ENCODE data around the gene NAT8. TPM values are rescaled to one million over a fixed set of nuclear protein-coding genes. Genes with fewer than 3 reads are reported as not detected.
"Not testable (repeated sequence)": the region's sequence is repeated elsewhere in the genome, so short reads cannot be mapped to it uniquely, and the experiment has no call there.

NAT8 gene
- total RNA-seq, 1 experiment from 2014 or later, result not detected

GRCh38 chr2:73678008-73678407 is 35.8 kb upstream of the NAT8 start:
- H3K4me3 ChIP-seq (ENCODE audit: low read depth, low read length); H3K27me3 Mint-ChIP-seq (ENCODE audit: insufficient read depth, unreplicated experiment); H3K4me3 Mint-ChIP-seq (ENCODE audit: unreplicated experiment); H3K36me3 ChIP-seq (ENCODE audit: control insufficient read depth, insufficient read depth, low read length); H3K36me3 Mint-ChIP-seq (ENCODE audit: insufficient read depth, unreplicated experiment); H3K9me3 ChIP-seq; BruUV-seq (replicated peaks); POLR2A ChIA-PET; H3K9me3 Mint-ChIP-seq (ENCODE audit: unreplicated experiment); H3K27ac Mint-ChIP-seq (ENCODE audit: unreplicated experiment); H3K4me1 ChIP-seq; CTCF ChIA-PET; H3K4me1 Mint-ChIP-seq (ENCODE audit: low read depth, unreplicated experiment); intact Hi-C loops (cut with micrococcal nuclease; ENCODE audit: unreplicated experiment); H3K27me3 ChIP-seq (replicated peaks; ENCODE audit: control insufficient read depth, insufficient read depth, low read length); DNase-seq: not testable (repeated sequence)

- H3K4me3 Mint-ChIP-seq (ENCODE audit: unreplicated experiment); H3K27ac Mint-ChIP-seq (ENCODE audit: unreplicated experiment); H3K36me3 Mint-ChIP-seq (ENCODE audit: insufficient read depth, unreplicated experiment); H3K36me3 ChIP-seq (ENCODE audit: control insufficient read depth, insufficient read depth, low read length); intact Hi-C loops (cut with micrococcal nuclease; ENCODE audit: unreplicated experiment); CTCF ChIA-PET; H3K9me3 ChIP-seq; H3K4me3 ChIP-seq (ENCODE audit: low read depth, low read length); POLR2A ChIA-PET; H3K4me1 Mint-ChIP-seq (ENCODE audit: low read depth, unreplicated experiment); H3K9me3 Mint-ChIP-seq (ENCODE audit: unreplicated experiment); DNase-seq; H3K27me3 ChIP-seq (replicated peaks; ENCODE audit: control insufficient read depth, insufficient read depth, low read length); BruUV-seq (replicated peaks); H3K4me1 ChIP-seq: not testable (repeated sequence)
- peaks cover 12% of the 10 kb centered on the region for H3K27me3 Mint-ChIP-seq (ENCODE audit: insufficient read depth, unreplicated experiment)
Measured at GRCh38 chr2:73676211-73676610, 34.0 kb upstream of the NAT8 start.

GRCh38 chr2:73674696-73675157 is 32.5 kb upstream of the NAT8 start:
- H3K4me1 ChIP-seq; BruUV-seq (replicated peaks); CTCF ChIA-PET; DNase-seq; H3K36me3 Mint-ChIP-seq (ENCODE audit: insufficient read depth, unreplicated experiment); H3K4me1 Mint-ChIP-seq (ENCODE audit: low read depth, unreplicated experiment); intact Hi-C loops (cut with micrococcal nuclease; ENCODE audit: unreplicated experiment); H3K9me3 ChIP-seq; H3K4me3 Mint-ChIP-seq (ENCODE audit: unreplicated experiment); H3K27ac Mint-ChIP-seq (ENCODE audit: unreplicated experiment); H3K27me3 ChIP-seq (replicated peaks; ENCODE audit: control insufficient read depth, insufficient read depth, low read length); H3K36me3 ChIP-seq (ENCODE audit: control insufficient read depth, insufficient read depth, low read length); POLR2A ChIA-PET; H3K9me3 Mint-ChIP-seq (ENCODE audit: unreplicated experiment); H3K4me3 ChIP-seq (ENCODE audit: low read depth, low read length): not testable (repeated sequence)
- H3K27me3 Mint-ChIP-seq (ENCODE audit: insufficient read depth, unreplicated experiment), result peaks cover 16% of the 10 kb centered on the region

- H3K4me3 ChIP-seq (ENCODE audit: low read depth, low read length); H3K4me1 Mint-ChIP-seq (ENCODE audit: low read depth, unreplicated experiment); intact Hi-C loops (cut with micrococcal nuclease; ENCODE audit: unreplicated experiment); DNase-seq; BruUV-seq (replicated peaks); POLR2A ChIA-PET; H3K9me3 Mint-ChIP-seq (ENCODE audit: unreplicated experiment); H3K4me1 ChIP-seq; H3K27me3 ChIP-seq (replicated peaks; ENCODE audit: control insufficient read depth, insufficient read depth, low read length); H3K27ac Mint-ChIP-seq (ENCODE audit: unreplicated experiment); CTCF ChIA-PET; H3K36me3 ChIP-seq (ENCODE audit: control insufficient read depth, insufficient read depth, low read length); H3K9me3 ChIP-seq; H3K4me3 Mint-ChIP-seq (ENCODE audit: unreplicated experiment); H3K36me3 Mint-ChIP-seq (ENCODE audit: insufficient read depth, unreplicated experiment): not testable (repeated sequence)
- peaks cover 28% of the 10 kb centered on the region for H3K27me3 Mint-ChIP-seq (ENCODE audit: insufficient read depth, unreplicated experiment)
Measured at GRCh38 chr2:73669976-73670375, 27.8 kb upstream of the NAT8 start.

DNA sequence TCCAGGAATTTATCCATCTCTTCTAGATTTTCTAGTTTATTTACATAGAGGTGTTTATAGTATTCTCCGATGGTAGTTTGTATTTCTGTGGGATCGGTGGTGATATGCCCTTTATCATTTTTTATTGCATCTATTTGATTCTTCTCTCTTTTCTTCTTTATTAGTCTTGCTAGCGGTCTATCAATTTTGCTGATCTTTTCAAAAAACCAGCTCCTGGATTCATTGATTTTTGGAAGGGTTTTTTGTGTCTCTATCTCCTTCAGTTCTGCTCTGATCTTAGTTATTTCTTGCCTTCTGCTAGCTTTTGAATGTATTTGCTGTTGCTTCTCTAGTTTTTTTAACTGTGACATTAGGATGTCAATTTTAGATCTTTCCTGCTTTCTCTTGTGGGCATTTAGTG is 25.0 kb upstream of the NAT8 start:
- H3K27me3 Mint-ChIP-seq (ENCODE audit: insufficient read depth, unreplicated experiment), result peaks cover 24% of the 10 kb centered on the region
- H3K36me3 ChIP-seq (ENCODE audit: control insufficient read depth, insufficient read depth, low read length); H3K27ac Mint-ChIP-seq (ENCODE audit: unreplicated experiment); CTCF ChIA-PET; BruUV-seq (replicated peaks); DNase-seq; H3K4me1 Mint-ChIP-seq (ENCODE audit: low read depth, unreplicated experiment); H3K4me3 Mint-ChIP-seq (ENCODE audit: unreplicated experiment); intact Hi-C loops (cut with micrococcal nuclease; ENCODE audit: unreplicated experiment); H3K4me1 ChIP-seq; H3K9me3 ChIP-seq; H3K9me3 Mint-ChIP-seq (ENCODE audit: unreplicated experiment); POLR2A ChIA-PET; H3K4me3 ChIP-seq (ENCODE audit: low read depth, low read length); H3K36me3 Mint-ChIP-seq (ENCODE audit: insufficient read depth, unreplicated experiment); H3K27me3 ChIP-seq (replicated peaks; ENCODE audit: control insufficient read depth, insufficient read depth, low read length): not testable (repeated sequence)

Measured in Caco-2 (cell line).